GM13976 (cell line): ENCODE data around the gene DAGLA.

Experiments used
- DNase-seq: peaks from one replicate; pipeline ENCODE4 v3.0.0; 2012; ENCODE audit warnings: low spot score
- in situ Hi-C: fragments of 300-500 bp; cut with MboI; formaldehyde crosslinking; loops from one replicate; pipeline ENCODE4 v1.12.0; 2022; ENCODE audit warnings: low sequenced_read_pairs, mixed read lengths, inconsistent platforms; ENCODE audit not compliant: unreplicated experiment
- TF ChIP-seq, protein P1 (sequence below): IDR thresholded peaks from 2 replicates; pipeline ENCODE4 v1.5.1; 2012; ENCODE audit warnings: borderline replicate concordance, mild to moderate bottlenecking; ENCODE audit not compliant: insufficient read depth; ENCODE audit errors: extremely low read depth, missing control alignments, control extremely low read depth

DAGLA gene

DNA sequence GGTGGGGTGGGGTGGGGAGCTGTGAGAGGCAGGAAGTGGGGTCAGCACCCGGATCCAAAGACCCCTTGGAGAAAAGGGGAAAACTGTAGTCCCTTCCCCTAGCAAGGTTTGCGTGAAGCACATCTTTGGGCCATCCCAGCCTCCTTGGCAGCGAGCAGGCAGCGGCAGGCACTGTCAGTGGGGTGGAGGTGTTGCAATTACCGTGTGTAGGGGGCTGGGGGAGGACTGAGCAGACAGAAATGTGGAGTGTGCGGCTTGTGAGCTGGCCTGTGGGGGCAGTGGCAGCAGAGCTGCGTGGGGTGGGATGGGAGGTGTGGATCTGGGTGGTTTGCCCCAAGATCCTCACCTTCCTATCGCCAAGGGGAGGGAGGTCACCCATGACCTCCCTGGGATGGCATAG lies 16.4 kb downstream of the DAGLA start:
- in situ Hi-C loops = no loop called here
- DNase-seq = no peak
- TF ChIP-seq, protein P1, sequence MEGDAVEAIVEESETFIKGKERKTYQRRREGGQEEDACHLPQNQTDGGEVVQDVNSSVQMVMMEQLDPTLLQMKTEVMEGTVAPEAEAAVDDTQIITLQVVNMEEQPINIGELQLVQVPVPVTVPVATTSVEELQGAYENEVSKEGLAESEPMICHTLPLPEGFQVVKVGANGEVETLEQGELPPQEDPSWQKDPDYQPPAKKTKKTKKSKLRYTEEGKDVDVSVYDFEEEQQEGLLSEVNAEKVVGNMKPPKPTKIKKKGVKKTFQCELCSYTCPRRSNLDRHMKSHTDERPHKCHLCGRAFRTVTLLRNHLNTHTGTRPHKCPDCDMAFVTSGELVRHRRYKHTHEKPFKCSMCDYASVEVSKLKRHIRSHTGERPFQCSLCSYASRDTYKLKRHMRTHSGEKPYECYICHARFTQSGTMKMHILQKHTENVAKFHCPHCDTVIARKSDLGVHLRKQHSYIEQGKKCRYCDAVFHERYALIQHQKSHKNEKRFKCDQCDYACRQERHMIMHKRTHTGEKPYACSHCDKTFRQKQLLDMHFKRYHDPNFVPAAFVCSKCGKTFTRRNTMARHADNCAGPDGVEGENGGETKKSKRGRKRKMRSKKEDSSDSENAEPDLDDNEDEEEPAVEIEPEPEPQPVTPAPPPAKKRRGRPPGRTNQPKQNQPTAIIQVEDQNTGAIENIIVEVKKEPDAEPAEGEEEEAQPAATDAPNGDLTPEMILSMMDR = no peak

DNA sequence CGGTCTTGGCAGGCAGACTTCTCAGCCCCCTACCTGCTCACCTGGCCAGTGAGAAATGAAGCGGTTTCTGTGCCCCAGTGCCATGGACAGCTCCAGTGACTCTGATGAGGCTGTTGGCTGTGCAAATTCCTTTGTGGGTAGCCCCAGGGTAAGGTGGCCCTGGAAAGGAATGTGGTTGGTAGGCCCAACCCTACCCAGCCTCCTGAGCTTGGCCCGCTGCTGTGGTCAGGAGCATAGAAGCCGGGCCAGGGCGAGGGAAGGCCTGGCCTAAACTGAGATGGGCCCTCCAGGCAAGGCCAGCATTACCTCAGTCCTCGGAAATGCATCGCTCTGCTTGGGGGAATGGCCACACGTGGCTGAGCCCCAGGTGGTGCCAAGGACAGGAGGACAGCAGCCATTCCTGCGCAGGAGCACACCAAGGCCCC lies 16.9 kb downstream of the DAGLA start:
- in situ Hi-C loops = no loop called here
- TF ChIP-seq, protein P1 = no peak
- DNase-seq = no peak

DNA sequence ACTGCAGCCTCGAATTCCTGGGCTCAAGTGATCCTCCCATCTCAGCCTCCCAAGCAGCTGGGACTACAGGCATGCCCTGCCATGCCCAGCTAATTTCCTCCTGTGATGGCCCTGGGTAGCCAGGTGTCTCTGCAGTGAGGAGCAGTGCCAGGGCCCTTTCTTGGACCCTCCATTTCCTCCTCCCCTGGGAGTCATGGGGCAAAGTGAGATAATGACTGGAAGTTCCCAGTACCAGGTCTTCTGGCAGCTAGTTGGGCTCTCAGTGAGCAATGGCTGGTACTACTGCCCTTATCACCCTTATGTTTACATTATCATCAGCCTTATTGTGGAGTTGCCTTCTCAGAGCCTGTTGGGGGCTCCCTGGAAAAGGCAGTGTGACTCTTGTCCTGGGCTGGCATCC lies 17.6 kb downstream of the DAGLA start:
- TF ChIP-seq, protein P1 = no peak
- in situ Hi-C loops = no loop called here
- no peak for DNase-seq

DNA sequence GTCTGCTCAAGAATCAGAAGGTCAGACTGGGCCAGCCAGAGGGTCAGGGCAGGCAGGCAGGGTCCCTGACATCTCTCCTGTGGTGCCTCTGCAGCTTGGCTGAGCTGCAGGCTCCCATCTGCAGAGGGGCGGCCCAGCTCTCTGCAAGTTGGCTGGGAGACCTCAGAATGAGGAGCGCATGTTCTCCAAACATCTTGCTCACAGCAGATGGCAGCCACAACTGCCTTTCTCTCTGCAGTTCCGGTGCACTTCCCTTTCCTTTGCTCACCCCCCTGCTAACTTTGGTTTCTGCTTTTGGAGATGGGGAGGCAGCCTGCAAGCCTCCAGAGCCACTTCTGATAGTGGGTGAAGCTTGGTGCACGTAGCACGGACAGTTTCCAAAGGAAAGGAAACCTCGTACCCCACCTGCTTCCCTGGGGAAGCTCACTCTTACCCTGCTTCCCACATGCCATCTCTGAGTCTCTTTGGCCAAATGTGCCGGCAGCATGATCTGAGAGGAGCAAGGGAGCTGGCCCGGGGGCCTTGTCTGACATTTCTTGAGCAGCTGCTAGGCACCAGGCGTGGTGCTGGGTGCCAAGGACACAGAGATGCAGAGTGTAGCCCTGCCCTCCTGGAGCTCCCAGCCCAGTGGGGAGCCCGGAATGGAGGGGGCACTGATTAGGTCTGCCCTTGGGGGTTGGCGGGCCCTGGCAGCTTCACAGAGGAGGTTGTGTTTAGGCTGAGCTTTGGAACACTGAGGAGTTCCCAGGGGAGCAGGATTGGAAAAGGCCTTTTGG lies 18.2 kb downstream of the DAGLA start:
- TF ChIP-seq, protein P1 = no peak
- no peak for DNase-seq
- in situ Hi-C loops = no loop called here

DNA sequence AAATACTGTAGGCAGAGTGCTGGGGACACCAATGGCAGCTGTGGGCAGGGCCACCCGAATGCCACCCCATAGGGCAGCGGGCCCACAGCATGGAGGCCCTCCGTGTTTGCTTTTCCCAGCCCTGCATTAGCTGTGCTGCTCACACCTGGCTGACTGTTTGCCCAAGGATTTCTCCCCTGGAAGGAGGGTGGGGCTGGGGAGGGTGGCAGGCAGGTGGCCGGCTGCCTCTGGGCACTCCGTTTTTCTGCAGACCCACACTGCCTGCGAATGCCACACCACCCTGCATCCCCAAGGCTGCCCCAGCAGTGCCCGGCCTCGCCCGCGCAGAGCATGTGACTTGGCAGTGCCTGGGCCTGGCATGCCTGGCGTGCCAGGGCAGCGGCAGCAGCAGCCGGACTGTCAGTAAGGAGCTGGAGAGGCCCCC lies 19.6 kb downstream of the DAGLA start:
- DNase-seq = no peak
- TF ChIP-seq, protein P1 = no peak
- in situ Hi-C loops = no loop called here

DNA sequence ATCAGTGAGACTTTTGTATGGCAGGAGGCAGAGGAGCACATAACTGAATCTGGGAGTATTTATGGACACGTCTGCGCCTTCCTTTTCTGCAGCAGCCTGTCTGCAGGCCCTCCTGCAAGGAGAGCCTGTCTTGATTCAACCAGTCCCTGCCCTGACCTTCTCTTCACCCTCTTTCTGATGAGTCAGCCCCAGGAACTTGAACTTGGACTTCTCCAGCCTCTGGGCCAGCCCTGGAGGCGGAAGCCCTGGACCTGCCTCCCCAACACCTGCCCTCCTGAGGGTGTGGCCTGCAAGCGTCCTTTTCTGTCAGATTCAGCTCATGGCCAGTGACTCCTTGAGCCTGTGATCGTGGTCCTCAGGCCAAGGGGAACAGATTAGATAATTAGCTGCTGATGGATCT lies 20.0 kb downstream of the DAGLA start:
- in situ Hi-C loops = no loop called here
- no peak for DNase-seq
- TF ChIP-seq, protein P1 = no peak
